IMR-90 (cell line): Measurements from ENCODE around the gene GINS1. TPM values are rescaled to one million over a fixed set of nuclear protein-coding genes. Genes with fewer than 3 reads are reported as not detected.

ENCODE experiments used
- ATAC-seq: fragments of 200-7000 bp; cut with Tn5 transposase; 2 replicates; pipeline ENCODE4 v1.9.1; 2020; ENCODE audit warnings: low read depth, mild to moderate bottlenecking, moderate library complexity
- BruUV-seq: library from RNA; stranded (reverse); fragments of 400-500 nt; replicated peaks from 2 replicates; lab custom pipeline; 2021; lab: Mats Ljungman, UMichigan
- CTCF ChIA-PET: fragments of 300-600 bp; formaldehyde crosslinking; extraction: SDS; loops from one replicate; lab custom pipeline; 2021; ENCODE audit warnings: antibody characterized with exemption; lab: Yijun Ruan, JAX
- POLR2A ChIA-PET: fragments of 300-600 bp; sonication (Branson Sonifier 250); formaldehyde crosslinking; loops from one replicate; lab custom pipeline; 2022; ENCODE audit warnings: antibody characterized with exemption; ENCODE audit not compliant: unreplicated experiment; lab: Charles Lee
- DNase-seq: peaks from one replicate; pipeline ENCODE4 v3.0.0; 2013
- H2AFZ ChIP-seq: replicated peaks from 2 replicates; pipeline ENCODE3; 2013; ENCODE audit warnings: low read length, mild to moderate bottlenecking; ENCODE audit not compliant: poor library complexity
- H2AK5ac ChIP-seq: 2 replicates; pipeline ENCODE4 v1.6.1; 2013; ENCODE audit warnings: low read depth, low read length, inconsistent platforms
- H2AK9ac ChIP-seq: replicated peaks from 2 replicates; pipeline ENCODE3; 2013; ENCODE audit warnings: mild to moderate bottlenecking, low read depth, low read length, moderate library complexity; ENCODE audit not compliant: poor library complexity
- H2BK120ac ChIP-seq: 2 replicates; pipeline ENCODE4 v1.6.1; 2013; ENCODE audit warnings: low read depth, low read length, inconsistent platforms
- H2BK15ac ChIP-seq: 3 replicates; pipeline ENCODE4 v1.6.1; 2013; ENCODE audit warnings: low read depth, low read length, inconsistent platforms
- H2BK20ac ChIP-seq: 2 replicates; pipeline ENCODE4 v1.6.1; 2013; ENCODE audit warnings: low read depth, mild to moderate bottlenecking, inconsistent platforms, low read length, moderate library complexity
- H2BK5ac ChIP-seq: 2 replicates; pipeline ENCODE4 v1.6.1; 2013; ENCODE audit warnings: mild to moderate bottlenecking, low read depth, low read length, inconsistent platforms; ENCODE audit not compliant: poor library complexity, severe bottlenecking
- H3K14ac ChIP-seq: replicated peaks from 2 replicates; pipeline ENCODE4 v1.6.1; 2013; ENCODE audit warnings: low read depth, low read length, inconsistent platforms
- H3K18ac ChIP-seq: 2 replicates; pipeline ENCODE4 v1.6.1; 2013; ENCODE audit warnings: low read depth, low read length, control low read depth
- H3K23ac ChIP-seq: 2 replicates; pipeline ENCODE4 v1.6.1; 2013; ENCODE audit warnings: low read depth, low read length, inconsistent platforms
- H3K27ac ChIP-seq: 2 replicates; pipeline ENCODE4 v1.5.1; 2013; ENCODE audit warnings: mild to moderate bottlenecking, control low read depth, low read length; ENCODE audit not compliant: insufficient read depth
- H3K27me3 ChIP-seq: 2 replicates; pipeline ENCODE4 v1.6.1; 2013; ENCODE audit warnings: low read length; ENCODE audit not compliant: control insufficient read depth, insufficient read depth
- H3K36me3 ChIP-seq: 2 replicates; pipeline ENCODE4 v1.6.1; 2013; ENCODE audit warnings: low read length, mixed read lengths; ENCODE audit not compliant: control insufficient read depth, insufficient read depth
- H3K4ac ChIP-seq: 2 replicates; pipeline ENCODE4 v1.6.1; 2013; ENCODE audit warnings: low read depth, low read length, inconsistent platforms
- H3K4me1 ChIP-seq: 2 replicates; pipeline ENCODE4 v1.6.1; 2013; ENCODE audit warnings: low read length, mixed read lengths; ENCODE audit not compliant: control insufficient read depth, insufficient read depth
- H3K4me2 ChIP-seq: 2 replicates; pipeline ENCODE4 v1.6.1; 2013; ENCODE audit warnings: low read depth, mild to moderate bottlenecking, control low read depth, low read length, moderate library complexity
- H3K4me3 ChIP-seq: 2 replicates; pipeline ENCODE4 v1.5.1; 2013; ENCODE audit warnings: low read depth, mild to moderate bottlenecking, control low read depth, low read length, moderate library complexity; ENCODE audit not compliant: insufficient read depth
- H3K56ac ChIP-seq: 2 replicates; pipeline ENCODE4 v1.6.1; 2013; ENCODE audit warnings: low read length, inconsistent platforms; ENCODE audit not compliant: insufficient read depth; ENCODE audit errors: extremely low read depth
- H3K79me1 ChIP-seq, 2 experiments: 2 replicates each; pipeline ENCODE4 v1.6.1; 2013; ENCODE audit warnings: low read length in 2 of 2, inconsistent platforms in 1 of 2, low read depth in 1 of 2
- H3K9ac ChIP-seq: 2 replicates; pipeline ENCODE4 v1.6.1; 2013; ENCODE audit warnings: low read depth, low read length, control low read depth
- H3K9me1 ChIP-seq: 2 replicates; pipeline ENCODE4 v1.6.1; 2013; ENCODE audit warnings: low read length, inconsistent platforms; ENCODE audit not compliant: insufficient read depth
- H3K9me3 ChIP-seq: 2 replicates; pipeline ENCODE4 v1.6.1; 2013; ENCODE audit warnings: low read length; ENCODE audit not compliant: control insufficient read depth, insufficient read depth
- H4K20me1 ChIP-seq: 2 replicates; pipeline ENCODE4 v1.6.1; 2013; ENCODE audit warnings: low read length, inconsistent platforms; ENCODE audit not compliant: insufficient read depth
- H4K5ac ChIP-seq: 2 replicates; pipeline ENCODE4 v1.6.1; 2013; ENCODE audit warnings: mild to moderate bottlenecking, low read depth, low read length, control low read depth
- H4K8ac ChIP-seq, 2 experiments: 2 replicates each; pipeline ENCODE4 v1.6.1; 2013; ENCODE audit warnings: low read depth in 2 of 2, low read length in 2 of 2, control low read depth in 1 of 2, inconsistent platforms in 1 of 2
- H4K91ac ChIP-seq: 2 replicates; pipeline ENCODE4 v1.6.1; 2013; ENCODE audit warnings: low read depth, low read length, inconsistent platforms; ENCODE audit not compliant: insufficient read depth
- BHLHE40 ChIP-seq: fragments of 150-350 bp; IDR thresholded peaks from 2 replicates; pipeline ENCODE4 v1.6.1; 2016; ENCODE audit warnings: mild to moderate bottlenecking, low read depth, low read length
- CEBPB ChIP-seq: IDR thresholded peaks from 2 replicates; pipeline ENCODE4 v1.6.1; 2012; ENCODE audit warnings: low read depth, low read length, improper control_type of control experiment
- CHD1 ChIP-seq: IDR thresholded peaks from 2 replicates; pipeline ENCODE4 v1.6.1; 2012; ENCODE audit warnings: low read depth, low read length, improper control_type of control experiment
- FOS ChIP-seq: fragments of 150-350 bp; IDR thresholded peaks from 2 replicates; pipeline ENCODE4 v1.6.1; 2016; ENCODE audit warnings: low read depth, low read length
- MAFK ChIP-seq: IDR thresholded peaks from 2 replicates; pipeline ENCODE4 v1.6.1; 2012; ENCODE audit warnings: low read depth, low read length, improper control_type of control experiment
- MAZ ChIP-seq: IDR thresholded peaks from 2 replicates; pipeline ENCODE4 v1.6.1; 2012; ENCODE audit warnings: low read depth, mild to moderate bottlenecking, low read length, improper control_type of control experiment, moderate library complexity, borderline replicate concordance
- MXI1 ChIP-seq: IDR thresholded peaks from 2 replicates; pipeline ENCODE4 v1.6.1; 2012; ENCODE audit warnings: low read depth, mild to moderate bottlenecking, low read length, moderate library complexity, borderline replicate concordance
- POLR2A ChIP-seq: IDR thresholded peaks from 2 replicates; pipeline ENCODE4 v1.6.1; 2012; ENCODE audit warnings: mild to moderate bottlenecking, low read depth, low read length
- RCOR1 ChIP-seq: IDR thresholded peaks from 2 replicates; pipeline ENCODE4 v1.6.1; 2012; ENCODE audit warnings: mild to moderate bottlenecking, low read length, improper control_type of control experiment; ENCODE audit not compliant: insufficient replicate concordance
- RFX5 ChIP-seq: IDR thresholded peaks from 2 replicates; pipeline ENCODE4 v1.8.0; 2012; ENCODE audit warnings: low read depth, mild to moderate bottlenecking, low read length, moderate library complexity
- USF2 ChIP-seq: fragments of 150-350 bp; IDR thresholded peaks from 2 replicates; pipeline ENCODE4 v1.6.1; 2017; ENCODE audit warnings: mild to moderate bottlenecking, antibody characterized with exemption, low read length, low read depth
- WGBS, 2 experiments: methylation state at CpG; one replicate each; pipeline versions ENCODE4 v1.1.5 to v1.1.7; 2013; ENCODE audit warnings: missing lambda C conversion rate in 2 of 2; ENCODE audit not compliant: insufficient read length in 1 of 2; ENCODE audit errors: extremely low coverage in 2 of 2; 5-methylcytosine and 5-hydroxymethylcytosine counted together
- dilution Hi-C: fragments of 300-500 bp; cut with HindIII; formaldehyde crosslinking; loops from one replicate; pipeline ENCODE4 v1.14.3; 2018; ENCODE audit warnings: low sequenced_read_pairs; ENCODE audit not compliant: unreplicated experiment
- in situ Hi-C: fragments of 300-500 bp; cut with MboI; formaldehyde crosslinking; loops from 3 replicates; pipeline ENCODE4 v1.14.3; 2019; ENCODE audit warnings: low sequenced_read_pairs, inconsistent platforms, mixed read lengths
- intact Hi-C: fragments of 100-400 bp; cut with micrococcal nuclease; formaldehyde crosslinking; loops from 2 replicates; pipeline ENCODE4 v1.10.0; 2022
- polyA plus RNA-seq, 3 experiments: library from polyadenylated mRNA; depleted of rRNA; stranded (reverse); fragments of >200 nt; gene quantifications; 2 replicates each; pipeline ENCODE4 v1.2.3, GENCODE V29; 2012; ENCODE audit warnings: low replicate concordance in 1 of 3
- total RNA-seq: library from RNA; depleted of rRNA; stranded (reverse); fragments of >200 nt; gene quantifications from 2 replicates; pipeline ENCODE4 v1.2.3, GENCODE V29; 2012
- TF ChIP-seq, protein P1 (sequence below): conservative IDR thresholded peaks from 2 replicates; pipeline ENCODE4 v1.5.1; 2012; ENCODE audit warnings: mild to moderate bottlenecking, low read depth, low read length, improper control_type of control experiment

The GINS1 gene
- total and polyA plus RNA-seq, 2 of the 4 experiments (the other 2 are of a cell fraction), result 4.9 to 6.6 TPM

DNA sequence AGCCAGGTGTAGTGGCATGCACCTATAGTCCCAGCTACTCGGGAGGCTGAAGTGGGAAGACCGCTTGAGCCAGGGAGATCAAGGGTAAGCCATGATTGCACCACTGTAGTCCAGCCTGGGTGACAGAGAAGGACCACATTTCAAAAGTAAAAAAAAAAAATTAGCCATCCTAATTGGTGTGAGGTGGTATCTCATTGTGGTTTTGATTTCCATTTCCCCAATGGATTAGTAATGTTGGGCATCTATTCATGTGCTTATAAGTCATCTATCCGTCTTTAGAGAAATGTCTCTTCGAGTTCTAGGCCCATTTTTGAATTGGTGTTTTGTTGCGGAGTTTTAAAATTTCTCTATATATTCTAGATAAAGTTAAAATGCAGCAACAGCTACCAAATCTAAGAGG lies 38.5 kb upstream of the GINS1 start:
- Histone ChIP-seq H2BK15ac (no peak overlapping the region), H4K20me1 (peaks cover 9% of the 10 kb centered on the region), H3K4ac (no peak overlapping the region), H3K4me1 (peaks cover 12% of the 10 kb centered on the region), H3K9ac (no peak overlapping the region), H3K79me1 (peaks cover 49 to 81% of the 10 kb centered on the region in 2 experiments), H3K4me2 (no peak overlapping the region), H3K56ac (no peak overlapping the region), H3K27ac (no peak overlapping the region), H4K8ac (0 out of 4 replicates have a peak overlapping the region, but pooled peaks of 1 of the 2 experiments have one; percentile 25), H4K5ac (no peak overlapping the region), H3K4me3 (no peak overlapping the region), H2BK5ac (no peak overlapping the region), H3K9me1 (peaks cover 8% of the 10 kb centered on the region), H3K9me3 (peaks cover 33% of the 10 kb centered on the region), H2AK9ac (no peak overlapping the region), H3K36me3 (no peaks in the 10 kb centered on the region), H3K27me3 (no peaks in the 10 kb centered on the region), H3K14ac (no peak overlapping the region), H2AFZ (no peak overlapping the region), H2AK5ac (no peak overlapping the region), H3K23ac (no peak overlapping the region), H4K91ac (no peak overlapping the region; the same call in 1 of the 2 replicates), H2BK120ac (no peak overlapping the region), H2BK20ac (no peak overlapping the region), H3K18ac (no peak overlapping the region)
- no TSS peak for BruUV-seq
- DNase-seq, result no peak
- CTCF ChIA-PET, result no interaction called here
- in situ Hi-C loops (loop anchor here (5.0 kb wide), 1 partner anchor 42 kb away; no protein-coding TSS in a partner anchor), intact Hi-C loops (no loop called here), dilution Hi-C loops (no loop called here)
- no peak for ATAC-seq
- WGBS, 2 experiments, result no CpG with 5 or more reads among the region's 5 CpGs
- TF ChIP-seq RFX5 (no peak), MAZ (no peak), CHD1 (no peak), FOS (no peak), POLR2A (no peak), RCOR1 (no peak), USF2 (no peak), MXI1 (no peak), MAFK (no peak), BHLHE40 (no peak), CEBPB (no peak)
- TF ChIP-seq, protein P1, sequence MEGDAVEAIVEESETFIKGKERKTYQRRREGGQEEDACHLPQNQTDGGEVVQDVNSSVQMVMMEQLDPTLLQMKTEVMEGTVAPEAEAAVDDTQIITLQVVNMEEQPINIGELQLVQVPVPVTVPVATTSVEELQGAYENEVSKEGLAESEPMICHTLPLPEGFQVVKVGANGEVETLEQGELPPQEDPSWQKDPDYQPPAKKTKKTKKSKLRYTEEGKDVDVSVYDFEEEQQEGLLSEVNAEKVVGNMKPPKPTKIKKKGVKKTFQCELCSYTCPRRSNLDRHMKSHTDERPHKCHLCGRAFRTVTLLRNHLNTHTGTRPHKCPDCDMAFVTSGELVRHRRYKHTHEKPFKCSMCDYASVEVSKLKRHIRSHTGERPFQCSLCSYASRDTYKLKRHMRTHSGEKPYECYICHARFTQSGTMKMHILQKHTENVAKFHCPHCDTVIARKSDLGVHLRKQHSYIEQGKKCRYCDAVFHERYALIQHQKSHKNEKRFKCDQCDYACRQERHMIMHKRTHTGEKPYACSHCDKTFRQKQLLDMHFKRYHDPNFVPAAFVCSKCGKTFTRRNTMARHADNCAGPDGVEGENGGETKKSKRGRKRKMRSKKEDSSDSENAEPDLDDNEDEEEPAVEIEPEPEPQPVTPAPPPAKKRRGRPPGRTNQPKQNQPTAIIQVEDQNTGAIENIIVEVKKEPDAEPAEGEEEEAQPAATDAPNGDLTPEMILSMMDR, result no peak
- POLR2A ChIA-PET, result interaction anchor here (0.6 kb wide), 1 partner anchor 15 kb away, joined by 4 read pairs; no protein-coding TSS in a partner anchor
